DMS53 treated with DMSO at 0.1 percent for 48 hours (cell line): ENCODE measurements around the gene BLMH.

Experiments used
- DNase-seq: peaks from one replicate; lab custom pipeline; 2025; ENCODE audit not compliant: unreplicated experiment; lab: John Stamatoyannopoulos, UW

BLMH gene

GRCh38 chr17:30309591-30309990 lies 17.8 kb upstream of the BLMH start:
- DNase-seq: no peak

DNA sequence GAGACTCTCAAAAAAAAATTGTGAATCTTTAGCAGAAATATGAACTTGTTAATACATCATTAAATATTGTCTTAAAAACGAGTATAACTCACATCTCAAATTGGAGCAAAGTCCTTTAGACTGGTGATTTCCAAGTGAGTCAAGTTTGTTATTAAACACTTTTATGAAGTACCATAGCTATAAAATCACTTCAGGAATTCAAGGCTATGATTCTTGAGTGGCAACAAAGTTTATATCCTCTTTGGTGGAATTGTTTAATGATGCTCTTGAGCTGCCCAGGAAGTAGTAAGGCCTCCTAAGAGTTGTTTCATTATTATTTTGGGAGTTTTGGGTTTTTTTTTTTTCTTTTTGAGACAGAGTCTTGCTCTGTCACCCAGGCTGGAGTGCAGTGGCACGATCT lies 16.7 kb upstream of the BLMH start:
- DNase-seq: no peak

GRCh38 chr17:30304778-30305177 lies 13.0 kb upstream of the BLMH start:
- DNase-seq: no peak

GRCh38 chr17:30302241-30302640 lies 10.5 kb upstream of the BLMH start:
- no peak for DNase-seq

GRCh38 chr17:30300818-30301217 lies 9.1 kb upstream of the BLMH start:
- DNase-seq: no peak

GRCh38 chr17:30299000-30299399 lies 7.3 kb upstream of the BLMH start:
- no peak for DNase-seq

DNA sequence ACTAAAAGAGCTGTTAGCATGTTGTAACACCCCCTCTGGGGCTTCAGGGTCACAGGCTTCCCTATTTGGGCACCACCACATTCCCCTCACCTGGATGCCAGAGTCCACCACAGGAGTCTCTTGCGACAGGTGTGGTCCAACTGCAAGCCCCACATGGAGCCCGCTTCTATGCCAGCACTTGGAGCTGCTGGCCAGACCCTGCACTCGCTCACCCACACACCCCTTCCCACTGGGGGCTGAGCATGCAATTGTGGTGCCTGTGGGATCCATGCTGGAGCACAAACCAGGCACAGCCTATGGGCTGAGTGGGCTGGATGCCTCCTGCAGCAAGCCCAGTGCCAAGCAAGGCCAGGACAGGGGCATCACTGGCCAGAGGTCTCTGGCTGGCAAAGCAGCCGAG lies 6.0 kb upstream of the BLMH start:
- DNase-seq: no peak

GRCh38 chr17:30296499-30297080 lies 4.8 kb upstream of the BLMH start:
- no peak for DNase-seq

DNA sequence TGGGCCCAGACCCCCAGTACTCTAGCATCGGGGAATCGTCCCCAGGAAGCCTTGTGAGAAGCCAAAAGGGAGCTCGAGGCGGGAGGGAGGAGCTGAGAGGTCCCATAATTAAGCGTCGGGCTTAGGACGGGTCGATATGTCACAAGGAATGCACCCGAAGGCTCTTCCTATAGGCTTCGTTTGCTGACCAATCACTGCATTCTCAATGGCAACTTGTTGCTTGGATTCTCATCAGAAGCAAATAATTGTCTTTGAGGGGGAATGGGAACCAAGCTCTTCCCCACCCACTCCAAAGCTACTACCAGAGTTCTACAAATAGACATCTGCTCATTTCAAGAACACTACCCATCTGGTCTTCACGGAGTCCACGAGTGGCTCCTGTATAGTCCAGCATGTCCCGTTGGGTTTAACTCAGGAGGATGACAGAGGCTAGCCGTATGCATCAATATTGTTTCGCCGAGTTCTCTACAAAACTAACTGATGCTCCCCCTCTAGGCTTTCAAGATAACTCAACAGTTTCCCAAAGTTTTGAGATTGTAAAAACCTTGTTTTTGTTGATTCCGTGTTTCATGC lies 628 bp upstream of the BLMH start:
- peak; percentile 7 for DNase-seq

GRCh38 chr17:30290696-30291542 lies 825 bp downstream of the BLMH start:
- DNase-seq: peak; percentile 23

GRCh38 chr17:30290077-30290476 lies 1.7 kb downstream of the BLMH start:
- DNase-seq: no peak

GRCh38 chr17:30279156-30279555 lies 12.6 kb downstream of the BLMH start:
- no peak for DNase-seq

- no peak for DNase-seq
Observed at GRCh38 chr17:30278032-30278431, 13.7 kb downstream of the BLMH start.

DNA sequence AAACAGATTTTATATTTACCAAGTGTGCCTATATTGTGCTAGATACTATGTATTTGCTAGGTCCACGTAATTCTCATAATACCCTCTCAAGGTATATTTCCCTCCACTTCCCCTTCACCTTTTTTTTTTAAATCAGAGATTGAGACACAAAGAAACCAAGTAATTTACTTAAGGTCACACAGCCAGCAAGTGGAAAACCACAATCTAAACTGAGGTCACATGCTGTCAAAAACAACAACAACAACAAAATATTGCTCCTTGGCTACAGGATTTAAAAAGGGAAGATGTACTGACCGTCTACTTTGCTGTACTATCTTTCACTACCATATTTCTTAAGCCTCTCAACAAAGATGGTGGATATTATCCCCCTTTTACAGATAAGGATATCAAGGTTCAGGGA lies 15.8 kb downstream of the BLMH start:
- DNase-seq: no peak

DNA sequence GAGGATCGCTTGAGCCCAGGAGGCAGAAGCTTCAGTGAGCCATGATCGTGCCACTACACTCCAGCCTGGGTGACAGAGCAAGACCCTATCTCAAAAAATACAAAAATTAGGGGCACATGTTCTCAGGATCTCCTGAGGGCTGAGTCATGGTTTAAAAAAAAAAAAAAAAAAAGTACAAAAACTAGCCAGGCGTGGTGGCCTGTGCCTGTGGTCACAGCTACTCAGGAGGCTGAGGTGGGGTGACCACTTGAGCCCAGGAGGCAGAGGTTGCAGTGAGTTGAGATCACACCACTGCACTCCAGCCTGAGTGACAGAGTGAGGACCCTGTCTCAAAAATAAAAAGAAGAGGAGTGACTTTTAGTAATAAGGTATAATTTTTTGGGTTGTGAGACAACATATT lies 16.9 kb downstream of the BLMH start:
- DNase-seq: no peak

GRCh38 chr17:30273373-30273772 lies 18.4 kb downstream of the BLMH start:
- DNase-seq: no peak

DNA sequence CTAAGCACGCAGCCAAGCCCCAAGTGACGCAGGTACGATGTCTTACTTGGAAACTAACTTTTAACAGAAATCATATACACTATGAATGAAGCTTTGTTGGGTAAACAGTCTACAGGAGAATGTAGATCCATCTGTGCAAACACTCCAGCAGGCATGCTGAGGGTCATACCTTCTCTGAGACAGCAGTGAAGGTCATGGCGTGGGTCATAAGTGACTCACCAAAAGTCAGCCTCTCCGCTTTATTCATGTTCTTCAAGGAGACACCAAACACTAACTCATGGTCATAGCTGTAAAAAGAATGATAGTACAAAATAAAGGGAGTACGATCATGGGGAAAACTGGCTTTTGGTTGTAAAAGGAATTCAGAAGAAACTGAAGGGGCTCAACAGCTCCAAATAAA lies 20.6 kb downstream of the BLMH start:
- no peak for DNase-seq

- DNase-seq: no peak
Observed at GRCh38 chr17:30267625-30268024, 24.1 kb downstream of the BLMH start.

- DNase-seq: no peak
Observed at GRCh38 chr17:30263552-30264333, 28.0 kb downstream of the BLMH start.

DNA sequence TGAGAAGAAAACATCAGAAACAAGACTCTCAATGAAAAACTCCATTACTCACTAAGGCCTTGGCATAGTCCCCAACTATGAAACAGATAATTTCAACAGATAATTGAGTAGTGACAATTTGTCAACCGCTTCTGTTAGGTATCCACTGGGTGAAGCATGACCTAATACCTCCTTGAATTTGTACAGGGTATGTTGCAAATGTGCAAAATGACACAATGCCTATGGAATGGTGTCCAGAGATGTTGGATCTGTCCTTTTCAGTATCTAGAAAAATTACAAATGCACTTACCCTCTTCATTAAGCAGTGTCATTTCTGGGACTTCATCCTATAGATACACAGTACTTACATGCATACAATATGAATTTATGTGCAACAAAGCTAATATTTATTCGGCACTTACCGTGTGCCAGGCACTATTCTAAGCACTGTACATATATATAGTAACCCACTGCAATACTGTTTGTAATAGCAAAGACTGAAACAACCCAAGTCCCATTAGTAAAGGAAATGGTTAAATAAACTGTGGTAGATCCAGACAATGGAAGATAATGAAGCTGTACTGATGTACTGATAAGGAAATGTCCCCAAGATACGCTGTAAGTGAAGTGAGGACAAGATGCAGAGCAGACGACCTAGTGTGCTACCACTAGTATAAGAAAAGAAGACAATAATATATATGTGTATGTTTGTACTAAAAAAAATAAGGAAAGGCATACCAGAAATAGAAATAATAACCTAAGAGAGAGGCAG lies 34.8 kb downstream of the BLMH start:
- DNase-seq: no peak

- DNase-seq: no peak
Observed at GRCh38 chr17:30254150-30254549, 37.6 kb downstream of the BLMH start.
